ENCODE results near the gene WDR43. TPM values are rescaled to one million over a fixed set of nuclear protein-coding genes. Genes with fewer than 3 reads are reported as not detected.

The WDR43 gene
- total RNA-seq, 1 experiment from 2014 or later = 77.0 TPM

DNA sequence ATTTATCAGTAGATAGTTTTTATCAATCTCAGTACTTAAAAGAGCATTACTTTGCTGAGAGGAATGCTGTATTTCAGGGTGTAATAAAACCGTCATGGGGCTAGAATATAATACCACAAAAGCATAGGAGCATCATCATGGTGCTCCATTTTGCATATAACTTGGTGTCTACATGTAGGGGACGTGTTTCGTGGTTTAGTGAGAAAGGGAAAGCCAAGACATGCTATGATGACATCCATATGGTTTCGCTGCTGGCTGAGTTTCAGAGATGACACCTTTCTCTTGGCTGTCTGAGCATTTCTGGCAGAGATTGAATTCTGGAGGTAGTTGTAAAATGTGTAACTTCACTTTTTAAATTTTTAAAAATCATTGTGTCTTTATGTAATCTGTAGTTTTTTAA lies 32.4 kb downstream of the WDR43 start:
- Histone ChIP-seq H3K4me2 (ENCODE audit: low read depth, low read length, poor library complexity, severe bottlenecking) (no peak overlapping the region), H3K9ac (ENCODE audit: low read length) (no peak overlapping the region), H3K36me3 (ENCODE audit: insufficient read depth, low read length) (peaks cover 94% of the 10 kb centered on the region), H3K9me2 (replicated peaks; ENCODE audit: insufficient read depth, low read length) (no peaks in the 10 kb centered on the region), H3K4me1 (ENCODE audit: low read length) (no peaks in the 10 kb centered on the region), H3K9me3 (ENCODE audit: low read length) (no peaks in the 10 kb centered on the region), H3K4me3 (ENCODE audit: low read length) (no peak overlapping the region), H2AFZ (ENCODE audit: low read length) (no peak overlapping the region), H3K27me3 (ENCODE audit: low read length) (no peaks in the 10 kb centered on the region), H3K27ac (ENCODE audit: low read length) (no peak overlapping the region), H3K79me2 (ENCODE audit: low read length) (peaks cover 90% of the 10 kb centered on the region), H4K20me1 (ENCODE audit: insufficient read depth, low read depth, low read length) (peaks cover 53% of the 10 kb centered on the region)
- no peak for DNase-seq

DNA sequence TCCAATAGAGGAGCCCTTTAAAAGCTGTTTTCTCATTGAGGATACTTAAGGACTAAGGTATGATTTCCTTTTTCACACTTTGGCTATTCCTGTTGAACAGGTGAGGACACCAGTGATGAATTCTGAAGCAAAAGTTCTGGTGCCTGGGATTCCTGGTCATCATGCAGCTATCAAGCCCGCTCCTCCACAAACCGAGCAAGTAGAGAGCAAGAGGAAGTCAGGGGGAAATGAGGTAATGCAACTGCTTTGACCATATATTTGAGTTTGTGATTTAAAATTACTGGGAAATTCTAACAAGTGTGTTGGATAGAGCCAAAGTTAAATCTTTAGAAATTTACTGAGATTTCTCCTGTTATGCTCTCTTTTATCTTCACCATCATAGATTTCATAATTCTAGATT lies 33.0 kb downstream of the WDR43 start:
- H4K20me1 ChIP-seq (ENCODE audit: insufficient read depth, low read depth, low read length) = peaks cover 53% of the 10 kb centered on the region
- no peak for DNase-seq
- H3K9ac ChIP-seq (ENCODE audit: low read length) = no peak overlapping the region
- H3K4me1 ChIP-seq (ENCODE audit: low read length) = no peaks in the 10 kb centered on the region
- H3K27ac ChIP-seq (ENCODE audit: low read length) = no peak overlapping the region
- H3K27me3 ChIP-seq (ENCODE audit: low read length) = no peaks in the 10 kb centered on the region
- no peak overlapping the region for H3K4me2 ChIP-seq (ENCODE audit: low read depth, low read length, poor library complexity, severe bottlenecking)
- H3K9me2 ChIP-seq (replicated peaks; ENCODE audit: insufficient read depth, low read length) = no peaks in the 10 kb centered on the region
- no peak overlapping the region for H2AFZ ChIP-seq (ENCODE audit: low read length)
- no peak overlapping the region for H3K4me3 ChIP-seq (ENCODE audit: low read length)
- H3K9me3 ChIP-seq (ENCODE audit: low read length) = no peaks in the 10 kb centered on the region
- peaks cover 88% of the 10 kb centered on the region for H3K79me2 ChIP-seq (ENCODE audit: low read length)
- H3K36me3 ChIP-seq (ENCODE audit: insufficient read depth, low read length) = peaks cover 88% of the 10 kb centered on the region

- Histone ChIP-seq H3K9ac (ENCODE audit: low read length) (no peak overlapping the region), H3K4me1 (ENCODE audit: low read length) (no peaks in the 10 kb centered on the region), H3K9me3 (ENCODE audit: low read length) (no peaks in the 10 kb centered on the region), H3K27ac (ENCODE audit: low read length) (no peak overlapping the region), H3K36me3 (ENCODE audit: insufficient read depth, low read length) (peaks cover 85% of the 10 kb centered on the region), H3K79me2 (ENCODE audit: low read length) (peaks cover 86% of the 10 kb centered on the region), H3K27me3 (ENCODE audit: low read length) (no peaks in the 10 kb centered on the region), H2AFZ (ENCODE audit: low read length) (no peak overlapping the region), H3K4me2 (ENCODE audit: low read depth, low read length, poor library complexity, severe bottlenecking) (no peak overlapping the region), H3K9me2 (replicated peaks; ENCODE audit: insufficient read depth, low read length) (no peaks in the 10 kb centered on the region), H4K20me1 (ENCODE audit: insufficient read depth, low read depth, low read length) (peaks cover 52% of the 10 kb centered on the region), H3K4me3 (ENCODE audit: low read length) (no peak overlapping the region)
- DNase-seq = no peak
These were observed 33.4 kb downstream of the WDR43 start for GRCh38 chr2:28927878-28928277.

DNA sequence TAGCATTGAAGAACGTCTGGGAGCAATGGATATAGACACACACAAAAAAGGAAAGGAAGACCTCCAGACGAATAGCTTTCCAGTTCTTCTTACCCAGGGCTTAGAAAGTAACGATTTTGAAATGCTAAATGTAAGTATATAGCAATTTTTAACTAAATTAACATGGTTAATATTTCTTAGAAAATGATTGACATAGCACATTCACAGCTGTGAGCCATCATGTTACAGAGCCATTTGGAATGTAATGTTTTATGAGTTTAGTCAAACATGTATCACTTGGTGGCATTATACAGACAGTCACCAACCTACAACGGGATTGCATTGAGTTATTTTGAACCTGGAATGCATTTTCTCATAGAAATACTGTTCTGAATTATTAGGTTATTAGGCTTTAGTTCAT lies 35.1 kb downstream of the WDR43 start:
- DNase-seq = no peak
- Histone ChIP-seq H3K9me2 (replicated peaks; ENCODE audit: insufficient read depth, low read length) (no peaks in the 10 kb centered on the region), H3K79me2 (ENCODE audit: low read length) (peaks cover 83% of the 10 kb centered on the region), H3K36me3 (ENCODE audit: insufficient read depth, low read length) (peaks cover 84% of the 10 kb centered on the region), H3K4me2 (ENCODE audit: low read depth, low read length, poor library complexity, severe bottlenecking) (no peak overlapping the region), H3K9ac (ENCODE audit: low read length) (no peak overlapping the region), H3K9me3 (ENCODE audit: low read length) (no peaks in the 10 kb centered on the region), H2AFZ (ENCODE audit: low read length) (no peak overlapping the region), H4K20me1 (ENCODE audit: insufficient read depth, low read depth, low read length) (peaks cover 44% of the 10 kb centered on the region), H3K4me3 (ENCODE audit: low read length) (no peak overlapping the region), H3K27ac (ENCODE audit: low read length) (no peak overlapping the region), H3K4me1 (ENCODE audit: low read length) (no peaks in the 10 kb centered on the region), H3K27me3 (ENCODE audit: low read length) (no peaks in the 10 kb centered on the region)

GRCh38 chr2:28930205-28930604 lies 35.7 kb downstream of the WDR43 start:
- Histone ChIP-seq H3K27ac (ENCODE audit: low read length) (no peak overlapping the region), H3K4me2 (ENCODE audit: low read depth, low read length, poor library complexity, severe bottlenecking) (no peak overlapping the region), H3K9ac (ENCODE audit: low read length) (no peak overlapping the region), H3K9me3 (ENCODE audit: low read length) (no peaks in the 10 kb centered on the region), H3K4me3 (ENCODE audit: low read length) (no peak overlapping the region), H3K79me2 (ENCODE audit: low read length) (peaks cover 83% of the 10 kb centered on the region), H3K4me1 (ENCODE audit: low read length) (no peaks in the 10 kb centered on the region), H4K20me1 (ENCODE audit: insufficient read depth, low read depth, low read length) (peaks cover 43% of the 10 kb centered on the region), H3K27me3 (ENCODE audit: low read length) (no peaks in the 10 kb centered on the region), H2AFZ (ENCODE audit: low read length) (no peak overlapping the region), H3K9me2 (replicated peaks; ENCODE audit: insufficient read depth, low read length) (no peaks in the 10 kb centered on the region), H3K36me3 (ENCODE audit: insufficient read depth, low read length) (peaks cover 85% of the 10 kb centered on the region)
- DNase-seq = no peak

GRCh38 chr2:28934769-28935168 lies 40.3 kb downstream of the WDR43 start:
- H3K4me2 ChIP-seq (ENCODE audit: low read depth, low read length, poor library complexity, severe bottlenecking) = no peak overlapping the region
- H3K4me1 ChIP-seq (ENCODE audit: low read length) = no peaks in the 10 kb centered on the region
- no peaks in the 10 kb centered on the region for H3K9me2 ChIP-seq (replicated peaks; ENCODE audit: insufficient read depth, low read length)
- no peak overlapping the region for H3K9ac ChIP-seq (ENCODE audit: low read length)
- H3K9me3 ChIP-seq (ENCODE audit: low read length) = no peaks in the 10 kb centered on the region
- H4K20me1 ChIP-seq (ENCODE audit: insufficient read depth, low read depth, low read length) = peaks cover 21% of the 10 kb centered on the region
- no peak overlapping the region for H3K27ac ChIP-seq (ENCODE audit: low read length)
- H3K79me2 ChIP-seq (ENCODE audit: low read length) = peaks cover 69% of the 10 kb centered on the region
- H3K36me3 ChIP-seq (ENCODE audit: insufficient read depth, low read length) = peaks cover 79% of the 10 kb centered on the region
- no peak overlapping the region for H2AFZ ChIP-seq (ENCODE audit: low read length)
- no peak overlapping the region for H3K4me3 ChIP-seq (ENCODE audit: low read length)
- no peaks in the 10 kb centered on the region for H3K27me3 ChIP-seq (ENCODE audit: low read length)
- DNase-seq = no peak

- no peak for DNase-seq
- no peak overlapping the region for H3K4me3 ChIP-seq (ENCODE audit: low read length)
- H3K27me3 ChIP-seq (ENCODE audit: low read length) = no peaks in the 10 kb centered on the region
- H3K9me2 ChIP-seq (replicated peaks; ENCODE audit: insufficient read depth, low read length) = no peaks in the 10 kb centered on the region
- no peaks in the 10 kb centered on the region for H3K4me1 ChIP-seq (ENCODE audit: low read length)
- peaks cover 88% of the 10 kb centered on the region for H3K36me3 ChIP-seq (ENCODE audit: insufficient read depth, low read length)
- H4K20me1 ChIP-seq (ENCODE audit: insufficient read depth, low read depth, low read length) = peaks cover 34% of the 10 kb centered on the region
- H3K9ac ChIP-seq (ENCODE audit: low read length) = no peak overlapping the region
- no peak overlapping the region for H3K27ac ChIP-seq (ENCODE audit: low read length)
- no peaks in the 10 kb centered on the region for H3K9me3 ChIP-seq (ENCODE audit: low read length)
- H3K79me2 ChIP-seq (ENCODE audit: low read length) = peaks cover 25% of the 10 kb centered on the region
- H3K4me2 ChIP-seq (ENCODE audit: low read depth, low read length, poor library complexity, severe bottlenecking) = no peak overlapping the region
- H2AFZ ChIP-seq (ENCODE audit: low read length) = no peak overlapping the region
These were observed 46.5 kb downstream of the WDR43 start for GRCh38 chr2:28941008-28941407.

DNA sequence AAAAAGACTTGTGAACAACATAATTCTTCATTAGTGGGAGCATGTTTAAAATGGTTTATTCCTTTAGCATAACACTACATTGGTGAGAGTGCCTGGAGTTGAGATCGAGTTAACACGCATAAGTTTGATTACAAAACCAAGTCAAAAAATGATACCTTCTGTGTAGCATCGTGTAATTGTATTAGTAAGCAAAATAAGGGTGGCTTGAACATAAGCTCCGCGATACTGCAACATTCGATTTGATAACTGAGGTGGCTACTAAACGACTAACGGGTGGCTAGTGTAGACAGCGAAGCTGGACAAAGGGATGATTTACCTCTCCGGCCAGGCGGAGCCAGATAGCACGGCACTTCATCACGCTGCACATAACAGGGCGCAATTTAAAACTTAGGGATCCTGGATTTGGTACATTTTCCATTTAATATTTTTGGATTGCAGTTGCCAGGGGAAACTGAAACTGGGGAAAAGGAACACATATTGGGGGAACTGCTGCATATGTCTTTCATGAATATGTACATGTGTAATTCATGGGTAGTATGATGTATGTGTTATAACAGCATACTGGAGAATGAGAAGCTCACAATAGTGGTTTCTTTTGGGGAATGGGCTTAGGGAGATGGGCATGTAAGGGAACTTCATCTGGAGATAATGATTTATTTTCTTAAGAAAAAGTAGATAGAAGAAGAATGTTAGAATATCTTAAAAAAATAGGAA lies 50.2 kb downstream of the WDR43 start:
- H4K20me1 ChIP-seq (ENCODE audit: insufficient read depth, low read depth, low read length) = peaks cover 32% of the 10 kb centered on the region
- no peaks in the 10 kb centered on the region for H3K4me1 ChIP-seq (ENCODE audit: low read length)
- H3K79me2 ChIP-seq (ENCODE audit: low read length) = peaks cover 6% of the 10 kb centered on the region; the same call in 1 of the 2 replicates
- H3K9me2 ChIP-seq (replicated peaks; ENCODE audit: insufficient read depth, low read length) = no peaks in the 10 kb centered on the region
- H3K27ac ChIP-seq (ENCODE audit: low read length) = no peak overlapping the region
- no peak overlapping the region for H2AFZ ChIP-seq (ENCODE audit: low read length)
- no peak for DNase-seq
- no peak overlapping the region for H3K9ac ChIP-seq (ENCODE audit: low read length)
- no peak overlapping the region for H3K4me2 ChIP-seq (ENCODE audit: low read depth, low read length, poor library complexity, severe bottlenecking)
- H3K4me3 ChIP-seq (ENCODE audit: low read length) = no peak overlapping the region
- peaks cover 84% of the 10 kb centered on the region for H3K36me3 ChIP-seq (ENCODE audit: insufficient read depth, low read length)
- no peaks in the 10 kb centered on the region for H3K9me3 ChIP-seq (ENCODE audit: low read length)
- no peaks in the 10 kb centered on the region for H3K27me3 ChIP-seq (ENCODE audit: low read length)

All from Karpas-422 (cell line).